GM21825 (cell line): Measurements from ENCODE around the gene OVOL1.

ENCODE experiments used
- ATAC-seq: cut with Tn5 transposase; IDR thresholded peaks from one replicate; pipeline ENCODE4 v1.9.1; 2021; ENCODE audit warnings: mild to moderate bottlenecking, moderate library complexity; ENCODE audit not compliant: unreplicated experiment

OVOL1 gene

GRCh38 chr11:65777821-65778361 is 9.0 kb upstream of the OVOL1 start:
- ATAC-seq = no peak

GRCh38 chr11:65778431-65778900 is 8.4 kb upstream of the OVOL1 start:
- no peak for ATAC-seq

- ATAC-seq = no peak
These were observed 7.8 kb upstream of the OVOL1 start for GRCh38 chr11:65778901-65779668.

GRCh38 chr11:65779669-65779918 is 7.3 kb upstream of the OVOL1 start:
- no peak for ATAC-seq

GRCh38 chr11:65779919-65780769 is 6.7 kb upstream of the OVOL1 start:
- peak; percentile 39 for ATAC-seq

- ATAC-seq = peak; percentile 50
These were observed 6.1 kb upstream of the OVOL1 start, which contains the start of gene AP5B1 for GRCh38 chr11:65780770-65781151. AP5B1 (minus strand) TSS chr11:65780976; CDS start chr11:65780591, 385 bp downstream.

- ATAC-seq = peak; percentile 25
These were observed 5.5 kb upstream of the OVOL1 start for GRCh38 chr11:65781152-65781961.

GRCh38 chr11:65781962-65782815 is 4.7 kb upstream of the OVOL1 start:
- no peak for ATAC-seq

GRCh38 chr11:65782816-65783228 is 4.0 kb upstream of the OVOL1 start:
- ATAC-seq = no peak

- no peak for ATAC-seq
These were observed 1.4 kb upstream of the OVOL1 start for GRCh38 chr11:65785319-65786007.

GRCh38 chr11:65786008-65786785 is 666 bp upstream of the OVOL1 start:
- ATAC-seq = no peak

- no peak for ATAC-seq
These were observed 1.1 kb downstream of the OVOL1 start for GRCh38 chr11:65787649-65788622.

GRCh38 chr11:65788821-65789220 is 2.0 kb downstream of the OVOL1 start:
- ATAC-seq = no peak

GRCh38 chr11:65789230-65790103 is 2.6 kb downstream of the OVOL1 start:
- ATAC-seq = no peak

- no peak for ATAC-seq
These were observed 3.4 kb downstream of the OVOL1 start for GRCh38 chr11:65790104-65790901.
